ENCODE results near the gene SGSM1.

Gene SGSM1

DNA sequence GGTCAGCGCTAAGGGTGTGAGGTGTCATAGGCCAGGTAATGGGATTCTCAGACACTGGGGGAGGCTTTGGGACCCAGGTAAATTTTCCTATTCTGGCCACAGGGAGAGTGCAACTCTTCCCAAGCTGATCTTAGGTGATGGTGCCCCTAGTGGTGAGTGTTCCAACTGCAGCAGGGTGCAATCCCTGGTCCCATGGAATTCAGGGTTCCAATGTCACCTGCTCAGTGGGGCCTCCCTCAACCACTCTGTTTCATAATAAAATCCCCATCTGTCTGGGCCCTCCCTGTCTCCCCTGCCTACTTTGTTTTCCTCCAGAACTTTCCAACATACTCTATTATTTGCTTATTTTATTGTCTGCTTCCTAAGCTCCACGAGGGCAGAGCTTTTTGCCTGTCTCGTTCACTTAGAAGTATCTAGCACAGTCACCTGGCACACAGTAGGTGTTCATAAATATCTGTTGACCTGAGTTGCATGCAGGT lies 2.9 kb upstream of the SGSM1 start:
- peak; percentile 21 to 33 (median 26) for DNase-seq (ENCODE audit: low read depth in 3 of 3)

- DNase-seq (ENCODE audit: low read depth in 3 of 3) = no peak
Observed at GRCh38 chr22:24806663-24807001, 621 bp downstream of the SGSM1 start.

- DNase-seq (ENCODE audit: low read depth in 3 of 3) = no peak
Observed at GRCh38 chr22:24807284-24807950, 1.4 kb downstream of the SGSM1 start.

- DNase-seq (ENCODE audit: low read depth in 3 of 3) = no peak
Observed at GRCh38 chr22:24809331-24809730, 3.3 kb downstream of the SGSM1 start.

GRCh38 chr22:24810043-24810749 lies 4.2 kb downstream of the SGSM1 start:
- DNase-seq (ENCODE audit: low read depth in 3 of 3) = no peak

DNA sequence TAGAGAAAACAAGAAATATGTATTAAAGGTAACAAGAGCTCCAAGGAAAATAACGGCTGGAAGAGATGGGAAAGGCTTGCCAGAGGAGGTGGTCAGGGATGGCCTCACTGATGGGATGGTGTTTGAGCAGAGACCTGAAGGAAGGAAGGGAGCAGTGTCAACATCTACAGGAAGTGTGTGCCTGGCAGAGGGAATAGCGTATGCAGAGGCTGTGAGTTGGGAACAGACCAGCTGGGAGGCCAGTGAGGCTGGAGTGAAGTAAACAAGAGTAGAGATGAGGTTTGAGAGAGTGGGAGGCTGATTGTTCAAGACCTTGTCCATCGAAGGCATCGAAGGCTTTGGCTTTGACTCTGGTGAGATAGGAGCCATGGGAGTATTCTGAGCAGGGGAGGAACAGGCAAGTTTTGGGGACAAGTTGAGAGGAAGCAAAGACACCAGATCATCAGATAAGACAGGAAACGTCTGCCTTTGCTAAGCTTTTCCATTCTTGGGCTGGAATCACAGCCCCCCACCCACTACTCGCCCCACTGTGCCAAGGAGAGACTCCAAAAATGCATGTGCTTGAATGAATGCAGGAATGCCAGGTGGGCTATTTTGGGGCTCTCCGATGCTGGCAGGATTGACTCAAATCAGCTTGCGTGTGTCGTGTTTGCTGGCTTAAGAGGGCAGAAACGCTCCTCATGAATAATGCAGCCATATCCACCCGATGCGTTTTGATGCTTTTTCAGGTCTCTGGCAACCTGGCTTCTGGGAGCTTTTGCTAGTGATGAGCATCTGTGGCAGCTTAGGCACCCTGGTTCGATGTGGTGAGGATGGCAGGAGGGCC lies 7.2 kb downstream of the SGSM1 start:
- DNase-seq (ENCODE audit: low read depth in 3 of 3) = no peak

DNA sequence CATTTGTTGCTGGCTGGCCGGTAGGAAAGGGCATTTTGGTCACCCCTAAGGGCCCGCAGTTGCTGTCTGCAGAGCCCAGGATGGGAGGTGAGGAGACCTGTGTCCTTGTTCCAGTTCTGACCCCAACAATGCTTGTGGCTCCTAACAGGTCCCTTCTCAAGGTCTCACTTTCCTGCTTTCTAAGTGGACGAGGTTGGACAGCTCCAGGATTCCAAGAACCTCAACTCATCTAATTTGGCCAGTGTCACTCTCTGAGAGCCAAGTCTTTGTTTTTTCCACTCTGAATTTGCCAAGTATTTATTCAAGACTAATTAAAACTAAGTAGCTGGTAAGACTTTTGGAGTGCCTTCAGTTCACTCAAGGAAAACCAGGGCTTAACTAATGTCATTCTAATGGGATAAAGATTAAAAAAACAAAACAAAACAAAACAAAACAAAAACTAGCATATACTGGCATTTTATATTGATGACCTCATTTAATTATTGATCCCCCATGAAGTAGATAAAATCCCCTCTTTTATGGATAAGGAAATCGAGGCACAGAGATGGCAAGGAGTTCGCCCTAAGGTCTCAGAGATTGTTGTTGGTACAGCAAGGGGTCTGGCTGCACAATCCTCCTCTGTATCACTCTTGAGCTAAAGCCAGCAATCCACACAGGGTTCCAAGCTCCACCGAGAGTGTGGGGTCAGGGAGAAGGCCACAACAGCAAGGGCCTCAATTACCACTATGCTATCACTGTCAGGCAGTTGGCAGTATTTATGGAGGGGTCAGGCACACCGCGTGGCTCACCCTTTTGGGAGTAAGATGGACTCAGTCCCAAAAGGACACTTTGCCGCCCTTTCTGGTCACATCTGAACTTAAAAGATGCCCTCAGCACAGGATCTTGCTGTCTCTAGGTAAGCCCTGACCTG lies 8.1 kb downstream of the SGSM1 start:
- no peak for DNase-seq (ENCODE audit: low read depth in 3 of 3)

DNA sequence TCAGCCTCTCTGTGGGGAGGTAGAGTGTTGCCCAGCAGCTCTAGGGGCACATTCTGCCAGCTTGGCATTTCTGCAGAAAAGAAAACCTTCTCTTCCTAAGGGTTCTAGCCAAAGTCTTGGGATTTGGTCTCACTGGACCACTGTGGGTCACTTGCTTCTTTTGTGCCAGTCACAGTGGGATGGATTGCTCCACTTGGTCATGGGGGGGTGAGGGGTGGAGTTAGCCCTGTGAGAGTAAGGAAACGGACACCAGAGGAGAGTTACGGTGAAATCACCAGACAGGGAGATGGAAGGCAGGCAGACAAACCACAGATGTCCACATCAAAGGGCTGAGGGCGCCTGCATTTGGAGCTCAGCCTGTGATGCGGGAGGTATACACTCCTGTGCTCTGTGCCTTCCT lies 10.8 kb downstream of the SGSM1 start:
- no peak for DNase-seq (ENCODE audit: low read depth in 3 of 3)

DNA sequence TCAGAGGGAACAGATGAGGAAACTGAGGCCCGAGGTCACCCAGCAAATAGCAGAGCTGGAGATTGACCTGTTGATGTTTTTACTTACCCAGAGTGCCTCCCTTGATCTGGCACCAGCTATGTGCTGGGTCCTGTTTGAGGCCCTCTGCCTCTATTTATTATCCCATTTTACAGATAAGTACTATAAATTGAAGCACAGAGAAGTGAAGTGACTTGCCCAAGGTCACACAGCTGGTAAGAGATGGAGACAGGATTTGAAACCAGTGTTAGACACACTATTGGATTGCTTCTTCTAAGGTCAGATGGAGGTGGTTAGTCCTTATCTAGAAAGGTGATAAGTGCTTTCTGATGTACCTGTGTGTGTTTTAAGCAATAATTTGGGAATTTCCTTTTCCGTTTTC lies 13.5 kb downstream of the SGSM1 start:
- DNase-seq (ENCODE audit: low read depth in 3 of 3) = no peak

GRCh38 chr22:24819911-24820461 lies 14.0 kb downstream of the SGSM1 start:
- no peak for DNase-seq (ENCODE audit: low read depth in 3 of 3)

GRCh38 chr22:24822471-24822870 lies 16.5 kb downstream of the SGSM1 start:
- no peak for DNase-seq (ENCODE audit: low read depth in 3 of 3)

DNA sequence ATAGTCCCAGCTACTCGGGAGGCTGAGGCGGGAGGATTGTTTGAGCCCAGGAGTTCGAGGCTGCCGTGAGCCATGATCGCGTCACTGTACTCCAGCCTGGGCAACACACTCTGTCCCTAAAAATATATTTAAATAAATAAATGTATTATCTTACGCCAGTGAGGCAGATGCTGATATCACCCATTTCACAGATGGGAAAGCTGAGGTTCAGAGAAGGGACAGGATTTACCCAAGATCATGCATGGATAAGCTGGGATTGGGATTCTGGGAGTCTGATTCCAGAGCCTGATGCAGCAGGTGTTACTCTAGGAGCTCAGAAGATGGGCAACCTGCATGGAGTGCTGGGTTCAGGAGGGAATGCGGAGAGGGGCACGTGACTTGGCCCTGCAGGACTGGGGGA lies 17.8 kb downstream of the SGSM1 start:
- no peak for DNase-seq (ENCODE audit: low read depth in 3 of 3)

DNA sequence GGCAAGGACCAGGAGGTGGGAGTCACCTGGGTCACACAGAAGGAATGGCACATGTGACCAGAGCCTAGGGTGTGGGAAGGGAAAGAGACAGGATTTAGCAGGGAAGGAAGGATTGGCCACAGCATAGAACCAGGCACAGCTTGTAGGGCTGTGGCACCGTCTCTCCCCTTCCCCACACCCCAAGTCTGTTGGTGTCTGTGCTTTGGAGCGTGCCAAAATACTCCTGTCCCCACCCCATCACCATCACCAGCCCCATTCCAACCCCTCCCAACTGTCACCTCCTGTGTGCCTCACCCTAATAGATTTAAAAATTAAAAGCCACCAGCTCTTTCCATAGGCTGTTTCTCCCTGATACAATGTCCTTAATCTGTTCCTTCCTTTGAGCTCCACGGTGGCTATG lies 18.2 kb downstream of the SGSM1 start:
- no peak for DNase-seq (ENCODE audit: low read depth in 3 of 3)

GRCh38 chr22:24824915-24825314 lies 18.9 kb downstream of the SGSM1 start:
- DNase-seq (ENCODE audit: low read depth in 3 of 3) = no peak

- no peak for DNase-seq (ENCODE audit: low read depth in 3 of 3)
Observed at GRCh38 chr22:24826710-24827285, 20.8 kb downstream of the SGSM1 start.

GRCh38 chr22:24827296-24827695 lies 21.3 kb downstream of the SGSM1 start:
- DNase-seq (ENCODE audit: low read depth in 3 of 3) = no peak

GRCh38 chr22:24830205-24830979 lies 24.4 kb downstream of the SGSM1 start:
- DNase-seq (ENCODE audit: low read depth in 3 of 3) = no peak

DNA sequence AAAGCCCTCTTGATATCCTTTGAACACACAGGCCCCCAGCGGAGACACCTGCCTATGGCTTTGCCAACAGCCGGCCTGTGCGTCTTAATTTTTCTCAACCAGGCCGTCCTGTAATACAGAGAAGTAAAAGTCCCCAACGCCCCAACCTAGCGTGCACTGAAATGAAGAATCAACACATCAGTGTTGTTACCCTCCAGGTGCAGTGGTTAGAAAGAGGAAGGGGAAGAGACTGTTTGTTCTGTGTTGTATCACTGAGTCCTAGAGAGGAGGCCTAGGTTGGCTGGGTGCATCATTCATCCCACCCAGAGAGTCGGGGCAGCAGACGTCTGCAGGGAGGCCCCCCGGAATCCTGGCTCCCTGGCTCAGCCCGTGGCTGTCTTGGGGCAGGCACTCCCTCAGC lies 25.7 kb downstream of the SGSM1 start:
- DNase-seq (ENCODE audit: low read depth in 3 of 3) = no peak

GRCh38 chr22:24833881-24834495 lies 28.0 kb downstream of the SGSM1 start:
- DNase-seq (ENCODE audit: low read depth in 3 of 3) = no peak

Measured in stimulated activated CD4-positive, alpha-beta T cell treated with anti-CD3 and anti-CD28 coated beads, TNF-alpha, amount 100 ng/mL, for 4 hours (primary cell).